Tibial artery (tissue), 4 donors: ENCODE results near the gene TRMU.

Experiments
- DNase-seq, 2 donors: peaks; one replicate each; pipeline ENCODE4 v3.0.0-alpha.2; 2019
- H3K27ac ChIP-seq, 2 donors: fragments of 200-600 bp; sonication (generic) in 1 of 2; 1 replicate in 1 of 2; 2 replicates in 1 of 2; pipeline ENCODE4 v1.5.1; 2018 to 2019; ENCODE audit warnings: mild to moderate bottlenecking in 1 of 2
- H3K27me3 ChIP-seq, 2 donors: fragments of 200-600 bp; sonication (generic) in 1 of 2; one replicate each; pipeline versions ENCODE4 v1.5.1 to v1.6.0; 2016 to 2019
- H3K36me3 ChIP-seq, 3 donors: fragments of 200-600 bp; sonication (generic) in 2 of 3; one replicate each; pipeline ENCODE4 v1.5.1; 2016 to 2019; ENCODE audit warnings: mild to moderate bottlenecking in 2 of 3
- H3K4me1 ChIP-seq, 4 donors: fragments of 200-600 bp; sonication (generic) in 2 of 4; 1 replicate in 3 of 4; 2 replicates in 1 of 4; pipeline ENCODE4 v1.5.1; 2016 to 2019
- H3K4me3 ChIP-seq, 2 donors: fragments of 200-600 bp; sonication (generic) in 1 of 2; 1 replicate in 1 of 2; 2 replicates in 1 of 2; pipeline ENCODE4 v1.5.1; 2018 to 2019; ENCODE audit warnings: mild to moderate bottlenecking in 2 of 2
- H3K9me3 ChIP-seq, 3 donors: fragments of 200-600 bp; sonication (generic) in 1 of 3; one replicate each; pipeline ENCODE4 v1.5.1; 2016 to 2019
- CTCF ChIP-seq, 2 experiments: fragments of 200-600 bp in 1 of 2; fragments of 450-650 bp in 1 of 2; IDR thresholded peaks; one replicate each; pipeline ENCODE4 v1.5.1; 2017 to 2019; ENCODE audit warnings: antibody characterized with exemption in 2 of 2, mild to moderate bottlenecking in 1 of 2, moderate library complexity in 1 of 2
- intact Hi-C: fragments of 100-400 bp; cut with DNase I; formaldehyde crosslinking; loops from one replicate; pipeline ENCODE4 v1.15.0; 2023; ENCODE audit warnings: low total_unique reads

Gene TRMU

GRCh38 chr22:46339956-46340355 is 4.4 kb downstream of the TRMU start:
- TF ChIP-seq CTCF (IDR thresholded peaks at IDR 0.05), result no peak
- Histone ChIP-seq H3K27me3 (no peaks in the 10 kb centered on the region), H3K27ac (no peak overlapping the region), H3K4me1 (peaks cover 0 to 21% (median 10%) of the 10 kb centered on the region in 4 donors), H3K9me3 (no peaks in the 10 kb centered on the region), H3K4me3 (no peak overlapping the region), H3K36me3 (peaks cover 43 to 75% (median 48%) of the 10 kb centered on the region in 3 donors)
- no peak for DNase-seq
- intact Hi-C loops, result no loop called here

- H3K4me1 ChIP-seq, result peaks cover 0 to 17% (median 9%) of the 10 kb centered on the region in 4 donors
- no peaks in the 10 kb centered on the region for H3K9me3 ChIP-seq
- H3K27me3 ChIP-seq, result no peaks in the 10 kb centered on the region
- no peak overlapping the region for H3K27ac ChIP-seq
- no peak for DNase-seq
- no peak for TF ChIP-seq CTCF (IDR thresholded peaks at IDR 0.05)
- intact Hi-C loops, result no loop called here
- peaks cover 46 to 82% (median 53%) of the 10 kb centered on the region in 3 donors for H3K36me3 ChIP-seq
- H3K4me3 ChIP-seq, result no peak overlapping the region
Measured at GRCh38 chr22:46340676-46341075, 5.2 kb downstream of the TRMU start.

GRCh38 chr22:46346680-46347405 is 11.3 kb downstream of the TRMU start:
- Histone ChIP-seq H3K4me1 (no peaks in the 10 kb centered on the region), H3K27me3 (no peaks in the 10 kb centered on the region), H3K27ac (no peak overlapping the region), H3K36me3 (peaks cover 77 to 100% (median 83%) of the 10 kb centered on the region in 3 donors), H3K4me3 (no peak overlapping the region), H3K9me3 (no peaks in the 10 kb centered on the region)
- DNase-seq, result no peak
- intact Hi-C loops, result no loop called here
- no peak for TF ChIP-seq CTCF (IDR thresholded peaks at IDR 0.05)

GRCh38 chr22:46347646-46348045 is 12.1 kb downstream of the TRMU start:
- Histone ChIP-seq H3K4me3 (no peak overlapping the region), H3K27ac (no peak overlapping the region), H3K36me3 (peaks cover 83 to 100% (median 85%) of the 10 kb centered on the region in 3 donors), H3K4me1 (no peaks in the 10 kb centered on the region), H3K9me3 (no peaks in the 10 kb centered on the region), H3K27me3 (no peaks in the 10 kb centered on the region)
- no peak for DNase-seq
- no peak for TF ChIP-seq CTCF (IDR thresholded peaks at IDR 0.05)
- intact Hi-C loops, result no loop called here

- Histone ChIP-seq H3K27ac (no peak overlapping the region), H3K9me3 (no peaks in the 10 kb centered on the region), H3K4me1 (no peaks in the 10 kb centered on the region), H3K4me3 (no peak overlapping the region), H3K27me3 (no peaks in the 10 kb centered on the region), H3K36me3 (peaks cover 85 to 100% (median 89%) of the 10 kb centered on the region in 3 donors)
- DNase-seq, result no peak
- no peak for TF ChIP-seq CTCF (IDR thresholded peaks at IDR 0.05)
- intact Hi-C loops, result no loop called here
Measured at GRCh38 chr22:46348099-46348695, 12.7 kb downstream of the TRMU start.
